ENCODE measurements around the gene PITHD1. TPM values are rescaled to one million over a fixed set of nuclear protein-coding genes. Genes with fewer than 3 reads are reported as not detected.
A peak's percentile ranks its signal among the peaks of the same experiment; 100 is the strongest.
"Not testable (repeated sequence)": the region's sequence is repeated elsewhere in the genome, so short reads cannot be mapped to it uniquely, and the experiment has no call there.

Gene PITHD1
- polyA plus RNA-seq, 2 of the 4 experiments (the other 2 are of a cell fraction) = 25.4 to 41.0 TPM

DNA sequence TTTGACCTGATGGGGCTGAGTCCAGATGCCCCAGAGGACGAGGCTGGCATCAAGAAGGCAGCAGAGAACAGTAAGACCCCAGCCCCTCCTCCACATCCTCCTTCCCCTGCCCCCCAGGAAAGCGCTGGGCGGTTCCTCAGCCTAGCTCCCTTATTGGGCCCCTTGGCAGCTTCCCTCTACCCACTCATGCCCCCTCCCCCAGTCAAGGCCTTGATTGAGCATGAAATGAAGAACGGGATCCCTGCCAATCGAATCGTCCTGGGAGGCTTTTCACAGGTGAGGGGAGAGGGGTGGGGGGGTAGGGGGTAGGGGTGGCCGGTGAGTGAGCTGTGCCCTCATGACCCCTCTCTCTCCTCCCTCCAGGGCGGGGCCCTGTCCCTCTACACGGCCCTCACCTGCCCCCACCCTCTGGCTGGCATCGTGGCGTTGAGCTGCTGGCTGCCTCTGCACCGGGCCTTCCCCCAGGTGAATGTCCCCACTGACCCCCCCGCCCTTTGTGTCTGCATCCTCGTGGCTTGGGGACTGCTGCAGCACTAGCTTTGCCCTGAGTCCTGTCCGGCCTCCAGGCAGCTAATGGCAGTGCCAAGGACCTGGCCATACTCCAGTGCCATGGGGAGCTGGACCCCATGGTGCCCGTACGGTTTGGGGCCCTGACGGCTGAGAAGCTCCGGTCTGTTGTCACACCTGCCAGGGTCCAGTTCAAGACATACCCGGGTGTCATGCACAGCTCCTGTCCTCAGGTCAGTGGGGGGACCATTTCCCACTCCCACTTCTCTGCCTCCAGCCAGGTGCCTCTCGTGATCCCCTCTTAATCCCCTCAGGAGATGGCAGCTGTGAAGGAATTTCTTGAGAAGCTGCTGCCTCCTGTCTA lies 15.9 kb downstream of the PITHD1 start:
- Histone ChIP-seq H3K4me2 (0 out of 3 replicates have a peak overlapping the region, but pooled peaks have one; percentile 6), H3K27ac (peak overlapping the region in 1 of 2 experiments; percentile 98; a peak in 2 of 6 replicates), H3K4me1 (peaks cover 42% of the 10 kb centered on the region), H3K9me3 (no peaks in the 10 kb centered on the region), H3K4me3 (no peak overlapping the region)
- no peak for FAIRE-seq
- ChIA-PET CTCF (interaction anchor here (1.3 to 2.1 kb wide), 3 partner anchors 22 to 61 kb away, joined by 9 to 11 read pairs (median 9); no protein-coding TSS in a partner anchor), POLR2A (no interaction called here)
- no peak for TF ChIP-seq ESRRA (IDR thresholded peaks at IDR 0.05; ENCODE audit: borderline replicate concordance, low read length)
- TF ChIP-seq POLR2A (IDR thresholded peaks at IDR 0.05; ENCODE audit: low read length) = no peak
- TF ChIP-seq, protein P1, sequence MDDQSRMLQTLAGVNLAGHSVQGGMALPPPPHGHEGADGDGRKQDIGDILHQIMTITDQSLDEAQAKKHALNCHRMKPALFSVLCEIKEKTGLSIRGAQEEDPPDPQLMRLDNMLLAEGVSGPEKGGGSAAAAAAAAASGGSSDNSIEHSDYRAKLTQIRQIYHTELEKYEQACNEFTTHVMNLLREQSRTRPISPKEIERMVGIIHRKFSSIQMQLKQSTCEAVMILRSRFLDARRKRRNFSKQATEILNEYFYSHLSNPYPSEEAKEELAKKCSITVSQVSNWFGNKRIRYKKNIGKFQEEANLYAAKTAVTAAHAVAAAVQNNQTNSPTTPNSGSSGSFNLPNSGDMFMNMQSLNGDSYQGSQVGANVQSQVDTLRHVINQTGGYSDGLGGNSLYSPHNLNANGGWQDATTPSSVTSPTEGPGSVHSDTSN (IDR thresholded peaks at IDR 0.05) = no peak
- no peak for TF ChIP-seq PHF8 (IDR thresholded peaks at IDR 0.05; ENCODE audit: borderline replicate concordance, low read depth)
- no peak for TF ChIP-seq CHD4 (IDR thresholded peaks at IDR 0.05; ENCODE audit: borderline replicate concordance)
- no peak for TF ChIP-seq RFX5 (IDR thresholded peaks at IDR 0.05)
- TF ChIP-seq NR3C1 (IDR thresholded peaks at IDR 0.05) = no peak
- TF ChIP-seq, protein P2, sequence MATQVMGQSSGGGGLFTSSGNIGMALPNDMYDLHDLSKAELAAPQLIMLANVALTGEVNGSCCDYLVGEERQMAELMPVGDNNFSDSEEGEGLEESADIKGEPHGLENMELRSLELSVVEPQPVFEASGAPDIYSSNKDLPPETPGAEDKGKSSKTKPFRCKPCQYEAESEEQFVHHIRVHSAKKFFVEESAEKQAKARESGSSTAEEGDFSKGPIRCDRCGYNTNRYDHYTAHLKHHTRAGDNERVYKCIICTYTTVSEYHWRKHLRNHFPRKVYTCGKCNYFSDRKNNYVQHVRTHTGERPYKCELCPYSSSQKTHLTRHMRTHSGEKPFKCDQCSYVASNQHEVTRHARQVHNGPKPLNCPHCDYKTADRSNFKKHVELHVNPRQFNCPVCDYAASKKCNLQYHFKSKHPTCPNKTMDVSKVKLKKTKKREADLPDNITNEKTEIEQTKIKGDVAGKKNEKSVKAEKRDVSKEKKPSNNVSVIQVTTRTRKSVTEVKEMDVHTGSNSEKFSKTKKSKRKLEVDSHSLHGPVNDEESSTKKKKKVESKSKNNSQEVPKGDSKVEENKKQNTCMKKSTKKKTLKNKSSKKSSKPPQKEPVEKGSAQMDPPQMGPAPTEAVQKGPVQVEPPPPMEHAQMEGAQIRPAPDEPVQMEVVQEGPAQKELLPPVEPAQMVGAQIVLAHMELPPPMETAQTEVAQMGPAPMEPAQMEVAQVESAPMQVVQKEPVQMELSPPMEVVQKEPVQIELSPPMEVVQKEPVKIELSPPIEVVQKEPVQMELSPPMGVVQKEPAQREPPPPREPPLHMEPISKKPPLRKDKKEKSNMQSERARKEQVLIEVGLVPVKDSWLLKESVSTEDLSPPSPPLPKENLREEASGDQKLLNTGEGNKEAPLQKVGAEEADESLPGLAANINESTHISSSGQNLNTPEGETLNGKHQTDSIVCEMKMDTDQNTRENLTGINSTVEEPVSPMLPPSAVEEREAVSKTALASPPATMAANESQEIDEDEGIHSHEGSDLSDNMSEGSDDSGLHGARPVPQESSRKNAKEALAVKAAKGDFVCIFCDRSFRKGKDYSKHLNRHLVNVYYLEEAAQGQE (IDR thresholded peaks at IDR 0.05) = no peak
- TF ChIP-seq SREBF2 (IDR thresholded peaks at IDR 0.05) = no peak
- TF ChIP-seq, protein P3, sequence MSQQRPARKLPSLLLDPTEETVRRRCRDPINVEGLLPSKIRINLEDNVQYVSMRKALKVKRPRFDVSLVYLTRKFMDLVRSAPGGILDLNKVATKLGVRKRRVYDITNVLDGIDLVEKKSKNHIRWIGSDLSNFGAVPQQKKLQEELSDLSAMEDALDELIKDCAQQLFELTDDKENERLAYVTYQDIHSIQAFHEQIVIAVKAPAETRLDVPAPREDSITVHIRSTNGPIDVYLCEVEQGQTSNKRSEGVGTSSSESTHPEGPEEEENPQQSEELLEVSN (IDR thresholded peaks at IDR 0.05; ENCODE audit: borderline replicate concordance, low read depth) = no peak
- no peak for TF ChIP-seq FOSL2 (IDR thresholded peaks at IDR 0.05)
- no peak for TF ChIP-seq FOSL2 (CRISPR knock-in tag; IDR thresholded peaks at IDR 0.05)
- TF ChIP-seq, protein P4, sequence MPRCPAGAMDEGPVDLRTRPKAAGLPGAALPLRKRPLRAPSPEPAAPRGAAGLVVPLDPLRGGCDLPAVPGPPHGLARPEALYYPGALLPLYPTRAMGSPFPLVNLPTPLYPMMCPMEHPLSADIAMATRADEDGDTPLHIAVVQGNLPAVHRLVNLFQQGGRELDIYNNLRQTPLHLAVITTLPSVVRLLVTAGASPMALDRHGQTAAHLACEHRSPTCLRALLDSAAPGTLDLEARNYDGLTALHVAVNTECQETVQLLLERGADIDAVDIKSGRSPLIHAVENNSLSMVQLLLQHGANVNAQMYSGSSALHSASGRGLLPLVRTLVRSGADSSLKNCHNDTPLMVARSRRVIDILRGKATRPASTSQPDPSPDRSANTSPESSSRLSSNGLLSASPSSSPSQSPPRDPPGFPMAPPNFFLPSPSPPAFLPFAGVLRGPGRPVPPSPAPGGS (IDR thresholded peaks at IDR 0.05) = no peak
- no peak for TF ChIP-seq CEBPB (IDR thresholded peaks at IDR 0.05)
- no peak for TF ChIP-seq MAFK (IDR thresholded peaks at IDR 0.05; ENCODE audit: partially characterized antibody)
- no peak for TF ChIP-seq HOXA7 (CRISPR knock-in tag; IDR thresholded peaks at IDR 0.05)
- 53% methylated on average over 8 of the region's 21 CpGs for WGBS (ENCODE audit: missing lambda C conversion rate)
- no peak for ATAC-seq
- DNase-seq (ENCODE audit: low read depth in 1 of 2, low spot score in 1 of 2) = no peak

DNA sequence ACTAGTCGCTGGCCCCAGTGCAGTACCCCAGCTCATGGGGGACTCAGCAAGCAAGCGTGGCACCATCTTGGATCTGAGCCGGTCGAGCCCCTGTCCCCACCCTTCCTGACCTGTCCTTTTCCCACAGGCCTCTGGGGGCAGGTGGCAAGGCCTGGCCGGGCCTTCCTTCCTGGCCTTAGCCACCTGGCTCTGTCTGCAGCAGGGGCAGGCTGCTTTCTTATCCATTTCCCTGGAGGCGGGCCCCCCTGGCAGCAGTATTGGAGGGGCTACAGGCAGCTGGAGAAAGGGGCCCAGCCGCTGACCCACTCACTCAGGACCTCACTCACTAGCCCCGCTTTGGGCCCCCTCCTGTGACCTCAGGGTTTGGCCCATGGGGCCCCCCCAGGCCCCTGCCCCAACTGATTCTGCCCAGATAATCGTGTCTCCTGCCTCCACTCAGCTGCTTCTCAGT lies 16.5 kb downstream of the PITHD1 start:
- POLR2A ChIA-PET; H3K4me2 ChIP-seq; H3K9me3 ChIP-seq; FAIRE-seq; ATAC-seq; H3K4me3 ChIP-seq; DNase-seq (ENCODE audit: low read depth in 1 of 2, low spot score in 1 of 2); H3K27ac ChIP-seq: not testable (repeated sequence)
- peaks cover 38% of the 10 kb centered on the region for H3K4me1 ChIP-seq
- 0 out of 5 replicates have a peak, but pooled peaks of 1 of the 2 experiments have one; percentile 34 for TF ChIP-seq JUN (IDR thresholded peaks at IDR 0.05)
- CTCF ChIA-PET = interaction anchor here (2.1 kb wide), 1 partner anchor 23 kb away, joined by 9 read pairs; no protein-coding TSS in a partner anchor
- WGBS (ENCODE audit: missing lambda C conversion rate) = 90% methylated on average over 2 of the region's 9 CpGs
